Endothelial cell (in vitro differentiated cells): ENCODE data around the gene PUM1. TPM values are rescaled to one million over a fixed set of nuclear protein-coding genes. Genes with fewer than 3 reads are reported as not detected.

ENCODE experiments used
- DNase-seq: peaks from one replicate; pipeline ENCODE4 v3.0.0; 2021; ENCODE audit warnings: low spot score
- H3K27ac Mint-ChIP-seq: one replicate; pipeline ENCODE4 v1.8.0; 2021; ENCODE audit warnings: mixed read lengths, inconsistent platforms; ENCODE audit not compliant: unreplicated experiment
- H3K27me3 Mint-ChIP-seq: one replicate; pipeline ENCODE4 v1.8.0; 2021; ENCODE audit warnings: mild to moderate bottlenecking, moderate library complexity, mixed read lengths, inconsistent platforms; ENCODE audit not compliant: unreplicated experiment
- H3K36me3 Mint-ChIP-seq: one replicate; pipeline ENCODE4 v1.8.0; 2021; ENCODE audit warnings: mild to moderate bottlenecking, low read depth, mixed read lengths, inconsistent platforms; ENCODE audit not compliant: unreplicated experiment
- H3K4me1 Mint-ChIP-seq: one replicate; pipeline ENCODE4 v1.8.0; 2021; ENCODE audit warnings: mild to moderate bottlenecking, mixed read lengths, inconsistent platforms; ENCODE audit not compliant: unreplicated experiment
- H3K4me3 Mint-ChIP-seq: one replicate; pipeline ENCODE4 v1.8.0; 2021; ENCODE audit warnings: mild to moderate bottlenecking, mixed read lengths, inconsistent platforms; ENCODE audit not compliant: unreplicated experiment
- H3K9me3 Mint-ChIP-seq: one replicate; pipeline ENCODE4 v1.8.0; 2021; ENCODE audit warnings: mixed read lengths, inconsistent platforms; ENCODE audit not compliant: unreplicated experiment
- CTCF ChIP-seq: fragments of 200-600 bp; sonication (generic); IDR thresholded peaks from one replicate; pipeline ENCODE4 v1.5.0; 2021; ENCODE audit warnings: antibody characterized with exemption; ENCODE audit not compliant: unreplicated experiment
- total RNA-seq: library from RNA; stranded (reverse); fragmentation: NEBNext Ultra II Directional; extraction: Animal tissue kit (Norgen Biotek cat#: 25700); gene quantifications from one replicate; pipeline ENCODE4 v1.2.1, GENCODE V29; 2021; ENCODE audit not compliant: unreplicated experiment

The PUM1 gene
- total RNA-seq, 1 donor from 2014 or later: 135 TPM

GRCh38 chr1:30928789-30929134 lies 136.8 kb downstream of the PUM1 start:
- DNase-seq: no peak
- no peak overlapping the region for H3K27ac Mint-ChIP-seq

GRCh38 chr1:30928171-30928570 lies 137.3 kb downstream of the PUM1 start:
- H3K27me3 Mint-ChIP-seq: no peaks in the 10 kb centered on the region
- no peak for TF ChIP-seq CTCF
- no peaks in the 10 kb centered on the region for H3K9me3 Mint-ChIP-seq
- DNase-seq: no peak
- H3K4me3 Mint-ChIP-seq: no peak overlapping the region
- peaks cover 7% of the 10 kb centered on the region for H3K36me3 Mint-ChIP-seq
- no peaks in the 10 kb centered on the region for H3K4me1 Mint-ChIP-seq
- no peak overlapping the region for H3K27ac Mint-ChIP-seq

More at GRCh38 chr1:30928789-30929134, 136.8 kb downstream of the PUM1 start:
- no peak for TF ChIP-seq CTCF
- no peak overlapping the region for H3K4me3 Mint-ChIP-seq
- H3K36me3 Mint-ChIP-seq: peaks cover 11% of the 10 kb centered on the region
- H3K9me3 Mint-ChIP-seq: no peaks in the 10 kb centered on the region
- H3K4me1 Mint-ChIP-seq: no peaks in the 10 kb centered on the region
- peaks cover 3% of the 10 kb centered on the region for H3K27me3 Mint-ChIP-seq

- Mint-ChIP-seq H3K36me3 (no peaks in the 10 kb centered on the region), H3K9me3 (no peaks in the 10 kb centered on the region), H3K27ac (no peak overlapping the region), H3K4me3 (no peak overlapping the region), H3K27me3 (no peaks in the 10 kb centered on the region), H3K4me1 (no peaks in the 10 kb centered on the region)
- TF ChIP-seq CTCF: no peak
- no peak for DNase-seq
These were observed 138.1 kb downstream of the PUM1 start for GRCh38 chr1:30927448-30927847.

- H3K27ac Mint-ChIP-seq: no peak overlapping the region
- no peaks in the 10 kb centered on the region for H3K36me3 Mint-ChIP-seq
- no peaks in the 10 kb centered on the region for H3K9me3 Mint-ChIP-seq
- no peak for DNase-seq
- H3K4me3 Mint-ChIP-seq: no peak overlapping the region
- no peak for TF ChIP-seq CTCF
- H3K27me3 Mint-ChIP-seq: peaks cover 2% of the 10 kb centered on the region
- no peaks in the 10 kb centered on the region for H3K4me1 Mint-ChIP-seq
These were observed 141.9 kb downstream of the PUM1 start for GRCh38 chr1:30923597-30923996.

- TF ChIP-seq CTCF: no peak
- no peak for DNase-seq
- no peak overlapping the region for H3K27ac Mint-ChIP-seq
- H3K4me3 Mint-ChIP-seq: no peak overlapping the region
- H3K36me3 Mint-ChIP-seq: no peaks in the 10 kb centered on the region
- H3K4me1 Mint-ChIP-seq: no peaks in the 10 kb centered on the region
- no peaks in the 10 kb centered on the region for H3K9me3 Mint-ChIP-seq
- peaks cover 2% of the 10 kb centered on the region for H3K27me3 Mint-ChIP-seq
These were observed 144.7 kb downstream of the PUM1 start for GRCh38 chr1:30920827-30921226.
